ENCODE results near the gene CCDC187.

- no peak for TF ChIP-seq POLR2A (IDR thresholded peaks at IDR 0.05)
- TF ChIP-seq POLR2AphosphoS5 (IDR thresholded peaks at IDR 0.05): no peak
- TF ChIP-seq CTCF (IDR thresholded peaks at IDR 0.05): no peak
Measured at GRCh38 chr9:136210276-136210675, 93.6 kb downstream of the CCDC187 start.
